PFSK-1 (cell line): ENCODE data around the gene XAF1. TPM values are rescaled to one million over a fixed set of nuclear protein-coding genes. Genes with fewer than 3 reads are reported as not detected.

Source experiments
- FOXP2 ChIP-seq: optimal IDR thresholded peaks from 2 replicates; pipeline ENCODE3; 2011; ENCODE audit warnings: borderline replicate concordance, control low read depth, inconsistent platforms; ENCODE audit not compliant: insufficient read depth; ENCODE audit errors: extremely low read length, extremely low read depth
- POLR2AphosphoS5 ChIP-seq: IDR thresholded peaks from 2 replicates; pipeline ENCODE4 v1.6.1; 2012; ENCODE audit warnings: low read depth, mild to moderate bottlenecking, control low read depth, low read length, moderate library complexity
- REST ChIP-seq, 2 experiments: IDR thresholded peaks; 2 replicates each; pipeline versions ENCODE4 v1.6.1 to v1.8.0; 2011 to 2012; ENCODE audit warnings: low read depth in 2 of 2, low read length in 2 of 2, control low read depth in 1 of 2, inconsistent platforms in 1 of 2, mild to moderate bottlenecking in 1 of 2, moderate library complexity in 1 of 2; ENCODE audit not compliant: insufficient read depth in 1 of 2
- SIN3A ChIP-seq: IDR thresholded peaks from 2 replicates; pipeline ENCODE4 v1.6.1; 2012; ENCODE audit warnings: mild to moderate bottlenecking, low read length, moderate library complexity, borderline replicate concordance; ENCODE audit not compliant: insufficient read depth
- TAF1 ChIP-seq: IDR thresholded peaks from 2 replicates; pipeline ENCODE4 v1.6.1; 2012; ENCODE audit warnings: low read length, control low read depth, borderline replicate concordance; ENCODE audit not compliant: insufficient read depth
- polyA plus RNA-seq: library from polyadenylated mRNA; unstranded; fragments of >200 nt; gene quantifications from one replicate; pipeline ENCODE4 v1.2.1, GENCODE V29; 2012; ENCODE audit warnings: low read depth, missing spikeins; ENCODE audit not compliant: insufficient read length

Gene XAF1
- polyA plus RNA-seq = 1.8 TPM

GRCh38 chr17:6755731-6756184 is at the start of gene XAF1:
TSS of gene XAF1 (plus strand) at chr17:6756046. CDS start at chr17:6756079, 33 bp downstream.
- TF ChIP-seq TAF1 (no peak), SIN3A (no peak), REST (IDR thresholded peaks at IDR 0.05; ENCODE audit: insufficient read depth in 1 of 2, low read depth in 2 of 2, low read length in 2 of 2) (no peak)

- TF ChIP-seq REST (IDR thresholded peaks at IDR 0.05; ENCODE audit: insufficient read depth in 1 of 2, low read depth in 2 of 2, low read length in 2 of 2) (no peak), POLR2AphosphoS5 (no peak), TAF1 (no peak), SIN3A (no peak), FOXP2 (no peak)
Observed at GRCh38 chr17:6706499-6706898, 49.3 kb upstream of the XAF1 start.

- no peak for TF ChIP-seq FOXP2
- TF ChIP-seq POLR2AphosphoS5 = no peak
- no peak for TF ChIP-seq REST (IDR thresholded peaks at IDR 0.05; ENCODE audit: insufficient read depth in 1 of 2, low read depth in 2 of 2, low read length in 2 of 2)
- TF ChIP-seq TAF1 = no peak
- no peak for TF ChIP-seq SIN3A
Observed at GRCh38 chr17:6706996-6707395, 48.9 kb upstream of the XAF1 start.

- TF ChIP-seq POLR2AphosphoS5 (no peak), FOXP2 (no peak)
Observed at GRCh38 chr17:6708357-6708961, 47.4 kb upstream of the XAF1 start.

GRCh38 chr17:6710317-6710716 is 45.5 kb upstream of the XAF1 start:
- no peak for TF ChIP-seq SIN3A
- TF ChIP-seq TAF1 = no peak
- no peak for TF ChIP-seq FOXP2
- no peak for TF ChIP-seq REST (IDR thresholded peaks at IDR 0.05; ENCODE audit: insufficient read depth in 1 of 2, low read depth in 2 of 2, low read length in 2 of 2)
- TF ChIP-seq POLR2AphosphoS5 = no peak
